ENCODE measurements around the gene OPCML. TPM values are rescaled to one million over a fixed set of nuclear protein-coding genes. Genes with fewer than 3 reads are reported as not detected.

The OPCML gene
- total RNA-seq, 2 donors from 2014 or later = 0.04 TPM; not detected in 1

GRCh38 chr11:133154076-133154475 lies 378.2 kb downstream of the OPCML start:
- H3K4me3 ChIP-seq = no peak overlapping the region
- no peaks in the 10 kb centered on the region for H3K36me3 ChIP-seq
- TF ChIP-seq CTCF (IDR thresholded peaks at IDR 0.05) = no peak
- H3K4me1 ChIP-seq = no peaks in the 10 kb centered on the region
- H3K27me3 ChIP-seq = no peaks in the 10 kb centered on the region
- no peak for DNase-seq (ENCODE audit: low spot score)
- no peak overlapping the region for H3K27ac ChIP-seq
- no peaks in the 10 kb centered on the region for H3K9me3 ChIP-seq

- Histone ChIP-seq H3K27ac (no peak overlapping the region), H3K27me3 (no peaks in the 10 kb centered on the region)
- no peak for TF ChIP-seq CTCF (IDR thresholded peaks at IDR 0.05)
These were observed 379.3 kb downstream of the OPCML start for GRCh38 chr11:133153031-133153430.

GRCh38 chr11:133149698-133150097 lies 382.6 kb downstream of the OPCML start:
- no peak overlapping the region for H3K4me3 ChIP-seq
- DNase-seq (ENCODE audit: low spot score) = no peak
- H3K36me3 ChIP-seq = no peaks in the 10 kb centered on the region
- no peak for TF ChIP-seq CTCF (IDR thresholded peaks at IDR 0.05)
- peak overlapping the region in 1 of 2 donors; percentile 13 for H3K27ac ChIP-seq
- H3K4me1 ChIP-seq = no peaks in the 10 kb centered on the region
- no peaks in the 10 kb centered on the region for H3K27me3 ChIP-seq
- H3K9me3 ChIP-seq = no peaks in the 10 kb centered on the region

More at GRCh38 chr11:133153031-133153430, 379.3 kb downstream of the OPCML start:
- H3K9me3 ChIP-seq = no peaks in the 10 kb centered on the region
- H3K4me1 ChIP-seq = no peaks in the 10 kb centered on the region
- no peaks in the 10 kb centered on the region for H3K36me3 ChIP-seq
- no peak overlapping the region for H3K4me3 ChIP-seq
- no peak for DNase-seq (ENCODE audit: low spot score)

GRCh38 chr11:133147625-133148024 lies 384.7 kb downstream of the OPCML start:
- no peak for TF ChIP-seq CTCF (IDR thresholded peaks at IDR 0.05)
- no peak for DNase-seq (ENCODE audit: low spot score)
- H3K36me3 ChIP-seq = no peaks in the 10 kb centered on the region
- H3K9me3 ChIP-seq = no peaks in the 10 kb centered on the region
- H3K27ac ChIP-seq = no peak overlapping the region
- H3K27me3 ChIP-seq = no peaks in the 10 kb centered on the region
- H3K4me1 ChIP-seq = no peaks in the 10 kb centered on the region
- no peak overlapping the region for H3K4me3 ChIP-seq

- no peaks in the 10 kb centered on the region for H3K27me3 ChIP-seq
- no peaks in the 10 kb centered on the region for H3K4me1 ChIP-seq
- H3K9me3 ChIP-seq = no peaks in the 10 kb centered on the region
- no peak for DNase-seq (ENCODE audit: low spot score)
- no peak overlapping the region for H3K4me3 ChIP-seq
- no peaks in the 10 kb centered on the region for H3K36me3 ChIP-seq
- no peak for TF ChIP-seq CTCF (IDR thresholded peaks at IDR 0.05)
- no peak overlapping the region for H3K27ac ChIP-seq
These were observed 385.5 kb downstream of the OPCML start for GRCh38 chr11:133146697-133147306.

- H3K27me3 ChIP-seq = no peaks in the 10 kb centered on the region
- TF ChIP-seq CTCF (IDR thresholded peaks at IDR 0.05) = no peak
- H3K4me1 ChIP-seq = no peaks in the 10 kb centered on the region
- no peaks in the 10 kb centered on the region for H3K9me3 ChIP-seq
- no peak for DNase-seq (ENCODE audit: low spot score)
- no peak overlapping the region for H3K4me3 ChIP-seq
- H3K27ac ChIP-seq = no peak overlapping the region
- no peaks in the 10 kb centered on the region for H3K36me3 ChIP-seq
These were observed 394.4 kb downstream of the OPCML start for GRCh38 chr11:133137939-133138338.
